GM12874 (cell line): ENCODE data around the gene MESP1.
A peak's percentile ranks its signal among the peaks of the same experiment; 100 is the strongest.

ENCODE experiments used
- TF ChIP-seq, protein P1 (sequence below): IDR thresholded peaks from 2 replicates; pipeline ENCODE4 v1.5.1; 2011; ENCODE audit warnings: low read depth, mild to moderate bottlenecking, control low read depth, low read length, moderate library complexity; ENCODE audit not compliant: insufficient read depth

Gene MESP1

GRCh38 chr15:89760303-89761008 is 9.4 kb upstream of the MESP1 start:
- TF ChIP-seq, protein P1, sequence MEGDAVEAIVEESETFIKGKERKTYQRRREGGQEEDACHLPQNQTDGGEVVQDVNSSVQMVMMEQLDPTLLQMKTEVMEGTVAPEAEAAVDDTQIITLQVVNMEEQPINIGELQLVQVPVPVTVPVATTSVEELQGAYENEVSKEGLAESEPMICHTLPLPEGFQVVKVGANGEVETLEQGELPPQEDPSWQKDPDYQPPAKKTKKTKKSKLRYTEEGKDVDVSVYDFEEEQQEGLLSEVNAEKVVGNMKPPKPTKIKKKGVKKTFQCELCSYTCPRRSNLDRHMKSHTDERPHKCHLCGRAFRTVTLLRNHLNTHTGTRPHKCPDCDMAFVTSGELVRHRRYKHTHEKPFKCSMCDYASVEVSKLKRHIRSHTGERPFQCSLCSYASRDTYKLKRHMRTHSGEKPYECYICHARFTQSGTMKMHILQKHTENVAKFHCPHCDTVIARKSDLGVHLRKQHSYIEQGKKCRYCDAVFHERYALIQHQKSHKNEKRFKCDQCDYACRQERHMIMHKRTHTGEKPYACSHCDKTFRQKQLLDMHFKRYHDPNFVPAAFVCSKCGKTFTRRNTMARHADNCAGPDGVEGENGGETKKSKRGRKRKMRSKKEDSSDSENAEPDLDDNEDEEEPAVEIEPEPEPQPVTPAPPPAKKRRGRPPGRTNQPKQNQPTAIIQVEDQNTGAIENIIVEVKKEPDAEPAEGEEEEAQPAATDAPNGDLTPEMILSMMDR: peak; percentile 96

GRCh38 chr15:89759835-89760234 is 8.8 kb upstream of the MESP1 start:
- TF ChIP-seq, protein P1: no peak

DNA sequence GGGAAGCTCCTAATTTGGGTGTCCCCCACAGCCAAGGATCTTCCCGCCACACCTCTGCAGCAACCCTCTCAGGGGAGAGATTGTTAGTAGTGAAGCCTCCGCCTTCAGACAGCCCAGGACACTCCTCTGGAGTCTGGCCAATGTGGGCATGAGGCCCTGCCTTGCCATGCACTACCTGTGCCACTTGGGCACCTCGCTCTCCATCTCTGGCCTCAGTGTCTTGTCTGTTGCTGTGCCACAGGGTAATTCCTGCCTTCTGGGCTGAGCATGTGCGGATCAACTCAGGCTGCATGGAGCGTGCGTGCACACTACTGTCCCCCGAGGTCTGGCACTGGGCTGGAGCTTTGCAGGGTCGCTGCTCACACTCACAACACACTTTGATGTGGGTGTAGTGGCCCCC is 7.9 kb upstream of the MESP1 start:
- TF ChIP-seq, protein P1: no peak

- TF ChIP-seq, protein P1: no peak
These were observed 7.2 kb upstream of the MESP1 start for GRCh38 chr15:89758283-89758682.

- TF ChIP-seq, protein P1: no peak
These were observed 5.8 kb upstream of the MESP1 start for GRCh38 chr15:89756897-89757296.

GRCh38 chr15:89755701-89756100 is 4.7 kb upstream of the MESP1 start:
- TF ChIP-seq, protein P1: no peak

DNA sequence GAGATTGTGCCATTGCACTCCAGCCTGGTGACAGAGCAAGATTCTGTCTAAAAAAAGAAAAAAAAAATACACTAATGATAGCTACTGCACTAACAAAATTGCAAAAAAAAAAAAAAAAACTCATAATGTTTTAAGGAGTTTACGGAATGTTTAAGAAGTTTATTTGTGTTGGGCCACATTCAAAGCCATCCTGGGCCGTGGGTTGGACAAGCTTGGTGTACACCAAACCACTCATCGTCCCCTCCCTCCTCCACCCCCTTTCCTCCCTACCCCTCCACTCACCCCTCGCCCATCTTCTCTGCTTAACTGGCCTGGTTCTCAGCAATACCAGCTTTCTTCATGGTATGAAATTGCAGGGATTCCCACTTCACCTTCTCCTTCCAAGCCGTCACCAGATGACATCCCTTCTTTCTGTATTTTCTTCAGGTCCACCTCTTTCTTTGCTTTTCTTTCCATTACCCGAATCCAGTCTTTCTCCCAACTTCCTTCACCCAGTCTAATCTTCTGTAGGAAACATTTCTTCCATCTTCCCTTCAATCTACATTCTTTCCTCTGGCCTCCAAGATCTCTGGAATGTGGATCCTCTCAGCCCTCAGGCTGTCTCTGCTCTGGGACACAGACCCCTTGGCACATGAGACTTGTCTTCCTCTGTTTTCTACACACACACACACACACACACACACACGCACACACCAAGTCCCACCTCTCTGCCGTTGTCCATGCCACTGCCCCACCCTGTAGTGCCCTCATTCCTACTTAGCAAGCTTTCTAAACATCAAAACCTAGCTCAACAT is 3.5 kb upstream of the MESP1 start:
- TF ChIP-seq, protein P1: no peak
